Body of pancreas (tissue), 4 donors: Measurements from ENCODE around the gene BIRC6. TPM values are rescaled to one million over a fixed set of nuclear protein-coding genes. Genes with fewer than 3 reads are reported as not detected.

Experiments used
- ATAC-seq: fragments of 150-250 bp; one replicate; pipeline ENCODE4 v1.9.1; 2016
- DNase-seq, 4 donors: peaks; one replicate each; pipeline ENCODE4 v3.0.0-alpha.2; 2019
- H3K27ac ChIP-seq, 4 donors: fragments of 200-600 bp; sonication (generic); 1 replicate in 3 of 4; 2 replicates in 1 of 4; pipeline versions ENCODE4 v1.5.1 to v1.6.1; 2016 to 2019; ENCODE audit warnings: mild to moderate bottlenecking in 1 of 4, mixed read lengths in 1 of 4, moderate library complexity in 1 of 4
- H3K27me3 ChIP-seq, 2 donors: fragments of 200-600 bp; sonication (generic); one replicate each; pipeline ENCODE4 v1.6.0; 2016; ENCODE audit warnings: mild to moderate bottlenecking in 1 of 2
- H3K36me3 ChIP-seq, 2 donors: fragments of 200-600 bp; sonication (generic); replicated peaks in 1 of 2; 2 replicates each; pipeline ENCODE4 v1.5.1; 2016; ENCODE audit warnings: low read depth in 2 of 2; ENCODE audit not compliant: insufficient read depth in 1 of 2
- H3K4me1 ChIP-seq: fragments of 200-600 bp; sonication (generic); one replicate; pipeline ENCODE4 v1.6.0; 2016
- H3K4me3 ChIP-seq, 2 donors: fragments of 200-600 bp; sonication (generic); 1 replicate in 1 of 2; 2 replicates in 1 of 2; pipeline ENCODE4 v1.5.1; 2016 to 2019
- H3K9me3 ChIP-seq, 3 donors: fragments of 200-600 bp; sonication (generic); 1 replicate in 2 of 3; 2 replicates in 1 of 3; pipeline ENCODE4 v1.5.1; 2016
- POLR2A ChIP-seq, 3 donors: fragments of 450-650 bp; IDR thresholded peaks; one replicate each; pipeline ENCODE4 v1.6.1; 2016; ENCODE audit warnings: antibody characterized with exemption in 3 of 3, mild to moderate bottlenecking in 2 of 3
- WGBS, 2 donors: methylation state at CpG; one replicate each; pipeline ENCODE4 v1.1.5; 2017; 5-methylcytosine and 5-hydroxymethylcytosine counted together
- intact Hi-C: fragments of 100-400 bp; cut with DNase I; formaldehyde crosslinking; loops from one replicate; pipeline ENCODE4 v1.15.1; 2023
- total RNA-seq, 2 donors: library from RNA; depleted of rRNA; stranded (reverse); fragments of >200 nt; gene quantifications; one replicate each; pipeline ENCODE4 v1.1.0, GENCODE V29; 2016
- TF ChIP-seq, protein P1 (sequence below), 7 experiments: fragments of 450-650 bp in 4 of 7; fragments of 200-600 bp in 3 of 7; sonication (generic) in 3 of 7; IDR thresholded peaks; one replicate each; pipeline ENCODE4 v1.5.1; 2016 to 2019; ENCODE audit warnings: antibody characterized with exemption in 7 of 7

The BIRC6 gene
- total RNA-seq, 2 donors from 2014 or later: 71.9 to 102 TPM

DNA sequence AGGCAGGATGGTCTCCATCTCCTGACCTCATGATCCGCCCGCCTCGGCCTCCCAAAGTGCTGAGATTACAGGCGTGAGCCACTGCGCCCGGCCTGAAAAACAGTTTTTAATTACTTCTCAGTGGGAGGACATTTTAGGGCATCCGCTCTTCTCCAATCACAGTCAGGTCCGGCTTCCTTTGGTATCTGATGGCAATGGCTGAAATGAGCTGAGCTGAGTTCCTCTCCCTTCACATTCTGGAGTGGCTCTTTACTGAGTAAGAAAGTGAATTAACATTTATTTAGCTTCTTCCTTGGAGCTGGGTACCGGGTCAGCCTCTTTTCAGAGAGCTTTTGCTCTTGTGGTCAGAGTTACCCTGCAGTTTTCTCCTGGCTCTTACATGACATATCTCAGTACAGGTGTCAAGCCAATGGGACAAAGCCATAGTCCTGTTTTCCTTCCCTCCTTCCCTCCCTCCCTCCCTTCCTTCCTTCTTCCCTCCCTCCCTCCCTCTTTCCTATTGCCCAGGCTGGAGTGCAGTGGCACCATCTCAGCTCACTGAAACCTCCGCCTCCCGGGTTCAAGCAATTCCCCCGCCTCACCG is 269.9 kb downstream of the BIRC6 start:
- WGBS, 2 donors: 57 to 68% methylated on average over 13 of the region's 13 CpGs

DNA sequence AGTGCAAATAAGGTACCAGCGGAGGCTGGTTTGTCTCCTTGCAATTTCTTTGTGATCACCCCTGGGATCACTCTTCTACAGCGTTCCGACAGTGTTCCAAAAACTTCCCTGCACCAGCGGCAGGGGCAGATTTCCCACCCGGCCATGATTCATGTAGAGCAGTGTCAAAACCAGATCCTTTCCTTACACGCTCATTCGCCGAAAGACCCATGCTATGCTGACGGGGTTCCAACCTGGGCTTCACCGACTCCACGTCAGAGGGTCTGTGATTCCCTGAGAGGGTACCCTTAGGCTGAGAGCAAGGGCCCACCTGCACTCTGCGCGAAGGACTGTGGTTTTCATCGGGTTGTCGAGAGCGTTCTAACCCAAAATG is 270.6 kb downstream of the BIRC6 start:
- H3K4me1 ChIP-seq: peaks cover 13% of the 10 kb centered on the region
- 1 to 2% methylated on average over 7 to 16 of the region's 16 CpGs for WGBS, 2 donors
- H3K9me3 ChIP-seq: no peaks in the 10 kb centered on the region
- intact Hi-C loops: no loop called here
- H3K36me3 ChIP-seq: peaks cover 0 to 2% of the 10 kb centered on the region in 2 donors
- peak; percentile 55 for ATAC-seq
- H3K27ac ChIP-seq: peak overlapping the region; percentile 33 to 68 (median 59)
- no peaks in the 10 kb centered on the region for H3K27me3 ChIP-seq
- H3K4me3 ChIP-seq: peak overlapping the region; percentile 46 to 89
- TF ChIP-seq, protein P1, sequence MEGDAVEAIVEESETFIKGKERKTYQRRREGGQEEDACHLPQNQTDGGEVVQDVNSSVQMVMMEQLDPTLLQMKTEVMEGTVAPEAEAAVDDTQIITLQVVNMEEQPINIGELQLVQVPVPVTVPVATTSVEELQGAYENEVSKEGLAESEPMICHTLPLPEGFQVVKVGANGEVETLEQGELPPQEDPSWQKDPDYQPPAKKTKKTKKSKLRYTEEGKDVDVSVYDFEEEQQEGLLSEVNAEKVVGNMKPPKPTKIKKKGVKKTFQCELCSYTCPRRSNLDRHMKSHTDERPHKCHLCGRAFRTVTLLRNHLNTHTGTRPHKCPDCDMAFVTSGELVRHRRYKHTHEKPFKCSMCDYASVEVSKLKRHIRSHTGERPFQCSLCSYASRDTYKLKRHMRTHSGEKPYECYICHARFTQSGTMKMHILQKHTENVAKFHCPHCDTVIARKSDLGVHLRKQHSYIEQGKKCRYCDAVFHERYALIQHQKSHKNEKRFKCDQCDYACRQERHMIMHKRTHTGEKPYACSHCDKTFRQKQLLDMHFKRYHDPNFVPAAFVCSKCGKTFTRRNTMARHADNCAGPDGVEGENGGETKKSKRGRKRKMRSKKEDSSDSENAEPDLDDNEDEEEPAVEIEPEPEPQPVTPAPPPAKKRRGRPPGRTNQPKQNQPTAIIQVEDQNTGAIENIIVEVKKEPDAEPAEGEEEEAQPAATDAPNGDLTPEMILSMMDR (IDR thresholded peaks at IDR 0.05): peak in 4 of 7 experiments; percentile 12 to 51 (median 36)
- no peak for TF ChIP-seq POLR2A (IDR thresholded peaks at IDR 0.05)
- DNase-seq: peak; percentile 44 to 61 (median 56)

More for the DNA sequence above, 269.9 kb downstream of the BIRC6 start:
- DNase-seq (no peak), ATAC-seq (no peak)
- Histone ChIP-seq H3K9me3 (no peaks in the 10 kb centered on the region), H3K27me3 (no peaks in the 10 kb centered on the region), H3K36me3 (peaks cover 0 to 2% of the 10 kb centered on the region in 2 donors), H3K4me1 (peaks cover 13% of the 10 kb centered on the region), H3K4me3 (no peak overlapping the region), H3K27ac (no peak overlapping the region)
- intact Hi-C loops: no loop called here
- TF ChIP-seq POLR2A (IDR thresholded peaks at IDR 0.05): no peak
- TF ChIP-seq, protein P1 (IDR thresholded peaks at IDR 0.05): no peak

DNA sequence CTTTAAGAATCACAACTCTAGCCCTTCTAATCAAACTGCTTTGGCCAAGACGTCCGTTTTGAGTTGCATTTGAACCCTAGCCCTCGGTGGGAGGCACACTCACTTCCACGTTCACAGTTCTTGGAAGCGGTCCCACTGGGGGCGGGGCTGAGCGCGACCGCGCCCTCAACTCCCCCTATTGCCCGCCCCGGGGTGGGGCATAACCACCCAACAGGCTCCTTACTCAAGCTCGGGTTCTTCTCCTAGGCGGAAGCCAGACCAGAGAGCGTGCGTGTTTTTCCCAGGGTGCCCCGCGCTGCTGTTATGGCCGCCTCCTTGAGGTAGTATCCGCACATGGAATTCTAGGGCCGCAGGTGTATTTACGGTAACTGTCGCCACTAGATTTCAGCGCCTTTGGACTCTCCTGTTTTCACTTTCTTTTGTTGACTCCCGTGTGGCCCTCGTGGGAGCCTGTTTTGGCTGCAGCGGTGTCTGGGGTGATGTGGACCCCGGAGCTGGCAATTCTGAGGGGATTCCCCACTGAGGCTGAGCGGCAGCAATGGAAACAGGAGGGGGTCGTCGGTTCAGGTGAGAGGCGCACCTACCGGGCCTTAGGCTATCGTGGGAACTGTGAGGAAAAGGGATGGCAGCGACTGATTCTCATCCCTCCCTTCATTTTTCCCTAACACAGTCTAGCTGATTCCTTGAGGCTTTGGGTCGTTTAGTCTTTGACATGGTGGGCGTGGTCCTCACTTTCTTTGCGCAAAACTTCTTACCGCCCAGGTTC is 271.2 kb downstream of the BIRC6 start, which contains the start of gene TTC27:
TTC27 (plus strand) TSS at position 237 of the 766 bp plus-strand sequence; CDS start at position 480, 243 bp downstream.
- 0 to 2% methylated on average over 16 to 39 of the region's 39 CpGs for WGBS, 2 donors
- intact Hi-C loops: no loop called here
- Histone ChIP-seq H3K27me3 (no peaks in the 10 kb centered on the region), H3K4me1 (peaks cover 13% of the 10 kb centered on the region), H3K27ac (peak within 1 kb of the TSS; percentile 33 to 68 (median 59)), H3K4me3 (peak within 1 kb of the TSS; percentile 46 to 89), H3K9me3 (no peaks in the 10 kb centered on the region), H3K36me3 (peaks cover 0 to 2% of the 10 kb centered on the region in 2 donors)
- ATAC-seq (peak; percentile 100), DNase-seq (peak; percentile 95 to 98 (median 96))
- TF ChIP-seq POLR2A (IDR thresholded peaks at IDR 0.05): peak in 2 of 3 donors; percentile 56 to 68
- TF ChIP-seq, protein P1 (IDR thresholded peaks at IDR 0.05): peak in 1 of 7 experiments; percentile 37

DNA sequence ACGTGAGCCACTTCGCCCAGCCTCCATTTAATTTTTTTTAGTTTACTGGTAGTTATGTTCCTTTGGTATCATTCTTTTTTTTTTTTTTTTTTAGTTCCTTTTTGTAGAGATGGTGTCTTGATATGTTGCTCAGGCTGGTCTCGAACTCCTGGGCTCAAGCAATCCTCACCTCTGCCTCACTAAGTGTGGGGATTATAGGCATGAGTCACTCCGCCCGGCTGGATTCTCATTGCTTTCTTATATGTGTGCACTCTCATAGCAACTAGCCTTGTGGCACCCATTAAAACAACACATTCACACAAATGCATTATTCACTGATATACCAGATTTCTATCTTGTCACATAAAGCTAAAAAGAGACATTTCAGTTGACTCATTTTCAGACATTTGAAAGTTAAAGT is 275.3 kb downstream of the BIRC6 start:
- peaks cover 12% of the 10 kb centered on the region for H3K4me1 ChIP-seq
- 90 to 91% methylated on average over 5 of the region's 5 CpGs for WGBS, 2 donors
- ATAC-seq (no peak), DNase-seq (no peak)
- peaks cover 0 to 15% of the 10 kb centered on the region in 2 donors for H3K36me3 ChIP-seq
- H3K27me3 ChIP-seq: no peaks in the 10 kb centered on the region
- TF ChIP-seq POLR2A (IDR thresholded peaks at IDR 0.05): no peak
- TF ChIP-seq, protein P1 (IDR thresholded peaks at IDR 0.05): no peak
- intact Hi-C loops: no loop called here
- H3K27ac ChIP-seq: no peak overlapping the region
- H3K4me3 ChIP-seq: no peak overlapping the region
- H3K9me3 ChIP-seq: no peaks in the 10 kb centered on the region
